Stimulated activated CD8-positive, alpha-beta memory T cell treated with anti-CD3 and anti-CD28 coated beads, Interleukin-2, amount 100 ng/mL, for 1 hour (primary cell): Measurements from ENCODE around the gene PRIM2.
A peak's percentile ranks its signal among the peaks of the same experiment; 100 is the strongest.
"Not testable (repeated sequence)": the region's sequence is repeated elsewhere in the genome, so short reads cannot be mapped to it uniquely, and the experiment has no call there.

ENCODE experiments used
- DNase-seq, 2 donors: peaks; one replicate each; pipeline ENCODE4 v3.0.0-alpha.2; 2020; ENCODE audit warnings: low read depth in 2 of 2

PRIM2 gene

DNA sequence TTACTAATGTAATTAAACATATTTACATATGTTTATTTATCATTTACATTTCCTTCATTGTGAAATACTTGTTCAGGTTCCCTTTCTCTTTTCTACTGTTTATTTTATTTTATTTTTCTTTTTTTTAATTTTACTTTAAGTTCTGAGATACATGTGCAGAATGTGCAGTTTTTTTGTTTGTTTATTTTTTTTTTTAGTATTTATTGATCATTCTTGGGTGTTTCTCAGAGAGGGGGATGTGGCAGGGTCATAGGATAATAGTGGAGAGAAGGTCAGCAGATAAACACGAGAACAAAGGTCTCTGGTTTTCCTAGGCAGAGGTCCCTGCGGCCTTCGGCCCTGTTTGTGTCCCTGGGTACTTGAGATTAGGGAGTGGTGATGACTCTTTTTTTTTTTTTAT lies 8.7 kb upstream of the PRIM2 start:
- not testable (repeated sequence) for DNase-seq

DNA sequence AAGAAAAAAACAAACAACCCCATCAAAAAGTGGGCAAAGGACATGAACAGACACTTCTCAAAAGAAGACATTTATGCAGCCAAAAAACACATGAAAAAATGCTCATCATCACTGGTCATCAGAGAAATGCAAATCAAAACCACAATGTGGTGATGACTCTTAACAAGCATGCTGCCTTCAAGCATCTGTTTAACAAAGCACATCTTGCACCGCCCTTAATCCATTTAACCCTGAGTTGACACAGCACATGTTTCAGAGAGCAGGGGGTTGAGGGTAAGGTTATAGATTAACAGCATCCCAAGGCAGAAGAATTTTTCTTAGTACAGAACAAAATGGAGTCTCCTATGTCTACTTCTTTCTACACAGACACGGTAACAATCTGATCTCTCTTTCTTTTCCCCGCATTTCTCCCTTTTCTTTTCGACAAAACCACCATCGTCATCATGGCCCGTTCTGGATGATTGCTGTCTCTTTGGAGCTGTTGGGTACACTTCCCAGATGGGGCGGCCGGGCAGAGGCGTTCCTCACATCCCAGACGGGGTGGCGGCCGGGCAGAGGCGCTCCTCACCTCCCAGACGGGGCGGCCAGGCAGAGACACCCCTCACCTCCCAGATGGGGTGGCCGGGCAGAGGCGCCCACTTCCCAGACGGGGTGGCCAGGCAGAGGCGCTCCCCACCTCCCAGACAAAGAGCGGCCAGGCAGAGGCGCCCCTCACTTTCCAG lies 7.2 kb upstream of the PRIM2 start:
- DNase-seq: not testable (repeated sequence)

DNA sequence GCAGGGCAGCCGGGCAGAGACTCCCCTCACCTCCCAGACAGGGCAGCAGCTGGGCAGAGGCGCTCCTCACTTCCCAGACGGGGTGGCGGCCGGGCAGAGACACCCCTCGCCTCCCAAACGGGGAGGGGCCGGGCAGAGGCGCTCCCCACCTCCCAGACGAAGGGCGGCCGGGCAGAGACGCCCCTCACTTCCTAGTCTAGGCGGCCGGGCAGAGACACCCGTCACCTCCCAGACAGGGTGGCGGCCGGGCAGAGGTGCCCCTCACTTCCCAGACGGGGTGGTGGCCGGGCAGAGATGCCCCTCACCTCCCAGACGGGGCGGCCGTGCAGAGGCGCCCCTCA lies 6.6 kb upstream of the PRIM2 start:
- no peak for DNase-seq

DNA sequence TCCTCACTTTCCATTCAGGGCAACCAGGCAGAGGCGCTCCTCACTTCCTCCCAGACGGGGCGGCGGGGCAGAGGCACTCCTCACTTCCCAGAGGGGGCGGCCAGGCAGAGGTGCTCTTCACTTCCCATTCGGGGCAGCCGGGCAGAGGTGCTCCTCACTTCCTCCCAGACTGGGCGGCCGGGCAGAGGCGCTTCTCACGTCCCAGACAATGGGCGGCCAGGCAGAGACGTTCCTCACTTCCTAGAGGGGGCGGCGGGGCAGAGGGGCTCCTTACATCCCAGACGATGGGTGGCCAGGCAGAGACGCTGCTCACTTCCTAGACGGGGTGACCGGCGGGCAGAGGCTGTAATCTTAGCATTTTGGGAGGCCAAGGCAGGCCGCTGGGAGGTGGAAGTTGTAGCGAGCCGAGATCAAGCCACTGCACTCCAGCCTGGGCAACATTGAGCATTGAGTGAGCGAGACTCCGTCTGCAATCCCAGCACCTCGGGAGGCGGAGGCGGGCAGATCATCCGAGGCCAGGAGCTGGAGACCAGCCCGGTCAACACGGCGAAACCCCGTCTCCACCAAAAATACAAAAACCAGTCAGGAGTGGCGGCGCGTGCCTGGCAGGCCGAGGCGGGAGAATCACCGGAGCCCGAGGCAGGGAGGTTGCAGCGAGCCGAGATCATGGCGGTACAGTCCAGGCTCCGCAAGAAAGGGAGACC lies 6.0 kb upstream of the PRIM2 start:
- DNase-seq: not testable (repeated sequence)

DNA sequence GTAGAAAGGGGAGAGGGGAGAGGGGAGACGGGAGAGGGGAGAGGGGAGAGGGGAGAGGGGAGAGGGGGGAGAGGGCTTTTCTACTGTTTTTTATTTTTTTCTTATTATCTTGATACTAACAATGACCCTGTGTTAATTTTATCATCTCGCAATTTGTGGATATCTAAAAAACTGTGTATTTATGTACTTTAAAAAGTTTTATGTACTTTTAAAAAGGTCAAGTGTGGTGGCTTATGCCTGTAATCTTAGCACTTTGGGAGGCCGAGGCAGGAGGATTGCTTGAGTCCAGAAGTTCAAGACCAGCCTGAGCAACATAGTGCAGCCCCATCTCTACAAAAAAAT lies 5.5 kb upstream of the PRIM2 start:
- no peak for DNase-seq

DNA sequence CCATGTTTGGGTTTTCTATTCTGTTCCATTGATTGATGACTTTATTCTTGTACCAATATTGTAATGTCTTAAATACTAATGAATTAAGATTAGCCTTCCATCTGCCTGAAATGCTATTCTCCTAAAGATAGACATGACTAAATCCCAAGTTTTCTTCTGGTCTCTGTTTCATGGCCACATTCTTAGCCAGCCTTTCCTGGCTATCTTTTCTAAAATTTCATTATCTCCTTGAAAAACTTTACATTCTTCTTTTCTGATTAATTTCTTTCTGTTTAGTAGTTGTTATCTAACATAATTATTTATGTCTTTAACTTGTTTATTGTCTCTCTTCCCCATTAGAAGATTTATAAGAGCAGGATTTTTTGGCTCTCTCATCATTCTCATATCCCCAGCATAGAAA lies 4.4 kb upstream of the PRIM2 start:
- no peak for DNase-seq

DNA sequence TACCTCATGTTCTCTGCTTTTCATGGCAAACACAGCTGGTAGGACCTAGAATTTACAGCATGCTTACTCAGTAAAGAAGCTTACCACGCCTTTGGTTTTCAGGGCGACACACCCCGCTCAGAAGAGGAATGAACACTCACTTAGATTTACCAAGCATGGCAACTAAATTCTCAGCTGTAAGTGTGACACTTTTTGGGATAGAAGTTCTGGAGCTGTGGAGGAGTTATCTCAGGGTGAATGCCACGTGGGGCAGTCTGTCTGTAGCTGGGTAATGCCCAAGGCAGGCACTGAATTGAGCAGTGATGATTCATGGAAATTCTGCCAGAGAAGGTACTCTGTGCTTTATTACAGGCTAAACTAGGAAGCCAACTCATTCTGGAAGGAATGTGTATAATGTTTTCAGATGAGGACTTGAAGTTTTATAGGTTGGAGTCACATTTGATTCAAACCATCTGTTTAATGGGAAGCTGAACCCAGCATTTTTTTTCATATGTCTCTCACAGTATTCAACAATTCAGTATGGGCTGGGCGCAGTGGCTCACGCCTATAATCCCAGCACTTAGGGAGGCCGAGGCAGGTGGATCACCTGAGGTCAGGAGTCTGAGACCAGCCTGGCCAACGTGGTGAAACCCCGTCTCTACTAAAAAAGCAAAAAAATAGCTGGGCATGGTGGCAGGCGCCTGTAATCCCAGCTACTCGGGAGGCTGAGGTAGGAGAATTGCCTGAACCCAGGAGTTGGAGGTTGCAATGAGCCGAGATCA lies 3.5 kb upstream of the PRIM2 start:
- DNase-seq: no peak

DNA sequence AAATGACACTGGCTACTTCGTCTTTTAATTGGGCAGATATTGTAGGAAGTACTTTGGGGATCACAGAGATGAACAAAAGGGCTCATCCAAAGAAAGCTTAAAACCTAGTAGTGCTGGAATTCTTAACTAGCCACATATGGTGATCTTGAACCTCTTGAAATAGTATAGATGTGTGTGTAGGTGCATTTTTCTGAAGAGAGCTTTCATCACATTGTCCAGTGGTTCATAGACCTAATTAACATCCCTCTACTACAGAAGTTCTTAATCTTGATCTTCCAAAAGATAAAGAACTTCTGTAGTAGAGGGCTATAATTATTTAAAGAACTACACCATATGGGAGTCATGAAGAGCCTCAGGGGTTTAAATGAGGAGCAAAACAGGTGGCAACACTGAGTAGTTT lies 2.3 kb upstream of the PRIM2 start:
- no peak for DNase-seq

DNA sequence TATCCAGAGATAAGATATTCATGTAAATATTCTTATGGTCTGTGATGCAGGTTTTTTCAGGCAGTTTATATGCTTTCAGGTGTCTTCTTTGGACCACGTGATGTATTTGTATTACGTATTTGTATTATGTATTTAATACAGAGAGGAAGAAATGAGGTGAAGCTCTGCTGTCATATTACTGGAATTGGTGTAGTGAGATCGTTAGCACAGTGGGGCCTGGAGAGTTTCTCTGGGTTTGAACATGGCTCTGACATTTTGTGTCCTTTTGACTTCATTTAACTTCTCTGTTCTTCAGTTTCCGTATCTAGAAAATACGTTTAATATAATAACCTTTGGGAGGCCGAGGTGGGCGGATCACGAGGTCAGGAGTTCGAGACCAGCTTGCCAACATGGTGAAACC lies 1.6 kb upstream of the PRIM2 start:
- DNase-seq: no peak

DNA sequence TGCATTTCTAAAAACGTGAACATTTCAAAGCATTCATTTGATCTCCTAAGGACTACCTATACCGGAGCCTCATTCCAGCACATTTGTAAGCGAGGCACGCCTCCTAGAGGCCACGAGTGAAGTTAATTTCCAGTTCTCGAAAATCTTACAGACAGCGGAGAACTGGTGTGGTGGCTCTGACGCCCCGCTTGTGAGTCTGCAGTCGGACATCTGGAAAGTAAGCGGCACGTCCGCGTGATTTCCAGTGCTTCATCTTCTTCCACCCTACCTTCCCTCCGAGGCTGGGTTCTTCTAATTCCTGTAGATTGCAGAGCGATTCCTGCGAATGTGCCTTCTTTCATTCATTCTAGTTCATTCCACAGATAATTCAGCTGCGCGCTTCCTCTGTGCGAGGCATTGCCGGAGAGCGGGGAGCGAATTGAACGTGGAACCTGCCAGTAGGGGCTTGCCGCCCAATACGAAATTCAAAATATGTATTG lies 810 bp upstream of the PRIM2 start:
- peak; percentile 59 to 63 for DNase-seq

DNA sequence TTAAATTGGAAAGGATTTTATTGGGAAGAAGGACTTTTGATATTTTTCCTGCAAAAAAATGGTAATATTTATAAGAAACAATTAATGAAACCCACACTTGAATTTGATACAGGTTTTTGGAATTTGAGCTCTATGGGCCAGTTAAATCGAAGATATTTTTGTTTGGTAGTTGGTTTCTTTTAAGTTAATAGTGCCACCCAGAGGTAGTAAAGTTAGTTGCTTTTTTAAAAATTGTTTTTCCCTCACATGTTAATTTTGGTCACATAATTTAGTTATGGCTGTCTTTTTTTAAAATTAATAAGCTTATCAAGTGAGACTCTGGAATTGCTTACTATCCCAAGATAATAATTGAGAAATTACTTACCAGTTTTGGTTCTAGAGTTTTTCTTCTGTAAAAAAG lies 7.1 kb downstream of the PRIM2 start:
- no peak for DNase-seq

DNA sequence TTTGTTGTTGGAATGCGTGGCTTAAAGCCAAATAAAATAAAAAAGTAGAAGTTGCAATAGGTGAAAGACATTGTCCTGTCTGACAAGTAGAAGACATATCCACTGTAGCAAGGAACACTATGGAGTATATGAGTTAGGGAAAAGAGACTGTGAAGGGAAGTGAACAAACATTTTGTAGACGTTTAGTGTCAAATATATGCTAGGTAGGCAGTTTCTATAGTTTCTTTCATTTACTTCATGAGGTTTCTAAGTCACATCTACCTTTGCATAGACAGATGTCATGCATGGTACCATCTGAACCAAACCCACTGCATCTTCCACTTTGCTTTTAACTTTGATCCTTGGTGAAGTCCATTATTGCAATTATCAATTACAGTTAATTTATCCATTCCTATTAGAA lies 9.9 kb downstream of the PRIM2 start:
- DNase-seq: no peak

DNA sequence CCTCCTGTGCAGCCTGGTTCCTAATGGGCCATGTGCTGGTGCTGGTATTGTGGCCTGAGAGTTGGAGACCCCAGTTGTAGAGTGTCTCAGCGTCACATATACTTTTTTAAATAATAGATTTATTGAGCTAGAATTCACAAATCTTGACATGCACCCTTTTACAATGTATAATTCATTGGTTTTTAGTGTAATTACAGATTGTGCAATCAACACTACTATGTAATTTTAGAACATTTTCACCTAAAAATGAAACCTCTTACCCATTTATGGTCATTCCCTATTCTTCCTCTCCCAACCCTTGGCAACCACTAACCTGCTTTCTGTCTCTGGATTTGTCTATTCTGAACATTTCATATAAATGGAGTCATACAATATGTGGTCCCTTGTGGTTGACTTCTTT lies 10.6 kb downstream of the PRIM2 start:
- no peak for DNase-seq

DNA sequence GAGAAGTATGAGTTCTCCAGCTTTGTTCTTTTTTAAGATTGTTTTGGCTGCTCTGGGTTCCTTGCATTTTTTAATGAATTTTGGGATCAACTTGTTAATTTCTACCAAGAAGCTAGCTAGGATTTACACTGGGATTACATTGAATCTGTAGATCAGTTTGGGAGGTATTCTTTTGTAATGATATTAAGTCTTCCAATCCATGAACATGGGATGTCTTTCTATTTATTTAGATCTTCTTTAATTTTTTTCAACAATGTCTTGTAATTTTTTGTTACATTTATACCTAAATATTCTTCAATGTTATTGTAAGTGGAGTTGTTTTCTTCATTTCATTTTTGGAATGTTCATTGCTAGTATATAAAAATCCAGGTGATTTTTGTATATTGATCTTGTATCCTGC lies 12.5 kb downstream of the PRIM2 start:
- no peak for DNase-seq

DNA sequence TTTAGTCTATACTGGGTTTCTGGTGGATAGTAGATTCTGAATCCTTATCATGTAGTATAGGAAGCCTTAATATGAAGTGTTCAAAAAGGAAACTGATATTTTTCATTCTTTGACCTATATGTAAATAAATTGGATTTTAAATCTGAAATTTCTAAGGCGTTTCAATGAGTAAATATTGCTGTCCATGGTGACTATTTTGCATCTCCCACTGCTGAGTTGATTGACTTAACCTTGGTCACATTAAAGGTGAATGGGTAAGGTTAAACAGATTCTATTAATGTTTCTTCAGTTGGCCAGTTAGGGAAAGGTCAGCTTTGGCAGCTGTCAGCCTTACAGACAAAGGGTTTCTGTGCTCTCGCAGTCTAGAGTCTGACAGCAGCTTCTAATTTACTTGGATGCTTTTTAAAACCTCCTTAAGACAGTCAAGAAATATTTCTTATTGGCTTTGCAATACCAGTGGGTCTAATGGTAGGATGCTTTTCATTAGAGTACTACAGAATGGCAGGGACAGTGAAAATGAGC lies 24.8 kb downstream of the PRIM2 start:
- no peak for DNase-seq

DNA sequence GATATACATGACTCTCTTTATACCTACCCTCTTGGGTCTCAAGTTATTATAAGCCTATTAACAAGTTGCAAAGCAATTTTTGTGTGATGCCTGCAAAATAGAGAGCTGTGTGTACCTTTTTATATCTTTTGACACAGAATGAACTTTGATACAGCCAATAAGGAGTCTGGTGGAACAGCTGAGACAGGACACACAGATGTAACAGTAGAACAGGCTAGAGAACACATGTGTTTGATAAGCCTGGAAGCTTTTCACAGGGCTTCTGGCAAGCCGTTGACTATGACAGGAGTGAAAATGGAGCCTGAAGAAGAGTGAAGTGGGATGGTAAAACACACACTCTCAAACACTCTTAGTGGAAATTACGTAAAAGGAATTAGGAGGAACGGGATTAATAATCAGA lies 25.9 kb downstream of the PRIM2 start:
- DNase-seq: not testable (repeated sequence)

DNA sequence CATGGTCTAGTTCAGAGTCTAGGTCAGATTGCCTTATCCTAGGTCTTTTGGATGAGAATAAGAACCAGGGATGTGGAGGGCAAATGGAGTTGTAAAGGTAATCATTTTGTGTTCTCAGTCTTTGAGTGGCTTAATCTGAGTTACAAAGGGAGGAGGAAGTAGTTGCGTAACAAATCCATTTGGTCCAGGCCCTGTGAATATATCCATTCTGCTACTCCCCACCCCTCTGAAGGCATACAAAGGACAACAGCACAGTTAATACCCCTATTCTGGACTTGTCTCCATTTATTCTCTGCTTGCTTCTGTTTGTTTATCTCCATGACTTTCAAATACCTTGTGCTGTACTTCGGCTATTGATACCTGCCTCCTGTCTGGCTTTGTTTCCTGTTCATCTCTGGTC lies 29.3 kb downstream of the PRIM2 start:
- DNase-seq: not testable (repeated sequence)

DNA sequence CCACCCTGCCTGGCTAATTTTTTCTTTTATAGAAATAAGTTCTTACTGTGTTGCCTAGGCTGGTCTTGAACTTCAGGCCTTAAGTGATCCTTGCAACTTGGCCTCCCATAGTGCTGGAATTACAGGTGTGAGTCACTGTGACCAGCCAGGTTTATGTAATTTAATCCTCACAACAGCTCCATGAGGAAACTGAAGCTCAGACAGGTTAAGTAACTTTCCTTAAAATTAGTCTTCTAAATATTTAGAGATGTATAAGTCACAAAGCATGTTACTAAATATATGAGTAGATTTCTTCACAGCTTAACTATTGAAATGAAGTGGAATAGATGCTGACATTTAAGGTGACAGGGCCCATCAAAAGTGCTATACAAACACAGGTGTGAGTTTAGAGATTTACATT lies 30.2 kb downstream of the PRIM2 start:
- DNase-seq: not testable (repeated sequence)

DNA sequence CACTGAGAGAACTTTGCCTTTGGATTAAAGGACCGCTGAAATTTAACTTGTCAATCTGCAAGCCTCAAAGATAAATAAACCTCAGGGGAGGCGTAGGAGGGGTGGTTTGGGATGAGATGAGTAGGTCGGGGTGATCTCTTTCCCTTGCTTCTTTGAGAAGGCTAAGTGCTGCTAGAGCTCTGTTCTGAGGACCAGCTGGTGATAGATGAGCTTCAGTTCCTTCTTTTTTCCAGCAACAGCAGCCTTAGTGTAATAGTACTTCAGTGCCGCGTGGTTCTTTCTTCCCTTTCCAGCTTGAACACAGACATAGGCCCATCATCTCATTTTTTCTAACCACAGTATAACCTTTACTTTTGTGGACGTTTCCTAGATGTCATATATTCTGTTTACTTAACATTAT lies 33.0 kb downstream of the PRIM2 start:
- DNase-seq: not testable (repeated sequence)

DNA sequence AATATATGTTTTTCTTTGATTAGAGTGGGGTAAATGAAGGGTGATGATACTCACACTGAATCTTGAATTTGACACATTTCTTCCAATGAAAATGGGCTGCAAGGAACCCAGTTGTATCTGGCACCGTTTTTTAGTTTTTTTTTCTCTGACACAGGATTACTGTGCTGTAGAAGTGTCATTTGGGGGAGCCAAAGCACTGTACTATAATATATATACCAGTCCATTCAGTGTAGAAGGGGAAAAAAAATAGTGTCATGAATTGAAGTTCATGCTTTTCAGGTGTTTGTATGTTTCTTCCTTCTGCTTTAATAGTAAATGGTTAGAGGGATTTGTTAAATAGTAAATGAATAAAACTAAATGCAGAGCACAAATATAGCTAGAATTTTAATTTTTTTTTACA lies 35.2 kb downstream of the PRIM2 start:
- not testable (repeated sequence) for DNase-seq

DNA sequence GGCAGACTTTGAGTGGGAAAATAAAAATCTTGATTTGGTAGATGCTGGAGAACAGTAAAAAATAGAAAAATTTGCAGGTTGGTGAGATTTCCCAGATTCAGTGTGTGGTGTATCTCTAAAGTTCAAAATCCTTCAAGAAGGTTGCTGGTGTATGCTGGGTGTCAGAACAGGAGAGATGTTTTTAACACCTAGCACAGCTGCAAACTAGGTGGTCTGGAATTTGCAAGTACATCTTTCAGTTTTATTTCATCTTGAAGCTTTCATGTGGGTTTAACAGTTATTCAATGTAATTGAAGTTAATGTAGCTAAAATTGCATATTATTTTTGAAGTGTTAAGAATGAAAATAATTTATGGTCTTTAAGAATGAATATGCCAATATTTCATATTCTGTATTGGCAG lies 40.9 kb downstream of the PRIM2 start:
- not testable (repeated sequence) for DNase-seq

DNA sequence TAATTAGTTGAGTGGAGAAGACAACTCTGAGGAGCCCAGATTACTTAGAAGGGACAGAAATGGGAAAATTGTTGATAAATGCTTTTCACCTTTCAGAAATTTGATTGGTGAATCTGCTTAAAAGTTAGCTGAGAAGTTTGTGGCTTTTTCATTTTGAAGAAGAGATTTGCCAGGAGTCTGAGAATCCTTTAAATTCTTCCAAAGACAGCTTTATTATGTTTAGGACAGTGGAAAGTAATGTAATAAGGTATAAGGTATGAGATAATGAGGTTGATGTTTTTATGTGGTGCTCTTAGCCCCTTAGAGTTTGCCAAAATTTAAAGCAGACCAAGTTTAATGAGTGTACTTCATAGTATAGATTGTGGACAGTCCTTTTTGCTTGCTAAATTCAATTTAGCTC lies 42.3 kb downstream of the PRIM2 start:
- DNase-seq: not testable (repeated sequence)

DNA sequence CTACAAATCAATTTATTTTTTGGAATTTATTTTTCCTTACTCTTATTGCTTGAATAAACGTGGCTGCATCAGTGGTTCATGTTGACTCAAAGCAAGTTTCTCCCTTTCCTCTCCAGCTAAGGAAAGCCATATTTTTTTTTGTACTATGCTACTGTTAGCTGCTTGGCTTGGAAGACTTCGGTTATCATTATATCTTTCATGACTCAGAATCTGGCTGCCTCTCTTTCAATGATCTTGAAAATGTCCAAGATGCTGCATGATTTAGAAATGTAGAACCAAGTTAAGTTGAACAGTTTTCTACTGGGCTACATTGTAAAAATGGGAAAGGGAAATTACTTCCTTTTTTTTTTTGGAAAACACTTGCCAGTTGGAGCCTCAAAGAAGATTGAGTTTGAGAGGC lies 44.9 kb downstream of the PRIM2 start:
- DNase-seq: not testable (repeated sequence)
